ENCODE results near the gene TMEM30B.

GRCh38 chr14:61285364-61285763 is 4.2 kb upstream of the TMEM30B start:
- TF ChIP-seq CTCF (IDR thresholded peaks at IDR 0.05) (no peak), POLR2A (IDR thresholded peaks at IDR 0.05) (no peak), POLR2AphosphoS5 (IDR thresholded peaks at IDR 0.05) (no peak)

Data from prostate gland (tissue), 2 donors.